ENCODE results near the gene YIF1B.

GRCh38 chr19:38361633-38362075 is 45.9 kb upstream of the YIF1B start:
- TF ChIP-seq EZH2 (IDR thresholded peaks at IDR 0.05) (no peak), POLR2AphosphoS5 (IDR thresholded peaks at IDR 0.05; ENCODE audit: borderline replicate concordance, low read depth, low read length) (no peak)

Data from SK-N-MC (cell line).